ENCODE results near the gene MRPL34.
A peak's percentile ranks its signal among the peaks of the same experiment; 100 is the strongest.
"Not testable (repeated sequence)": the region's sequence is repeated elsewhere in the genome, so short reads cannot be mapped to it uniquely, and the experiment has no call there.

The MRPL34 gene

DNA sequence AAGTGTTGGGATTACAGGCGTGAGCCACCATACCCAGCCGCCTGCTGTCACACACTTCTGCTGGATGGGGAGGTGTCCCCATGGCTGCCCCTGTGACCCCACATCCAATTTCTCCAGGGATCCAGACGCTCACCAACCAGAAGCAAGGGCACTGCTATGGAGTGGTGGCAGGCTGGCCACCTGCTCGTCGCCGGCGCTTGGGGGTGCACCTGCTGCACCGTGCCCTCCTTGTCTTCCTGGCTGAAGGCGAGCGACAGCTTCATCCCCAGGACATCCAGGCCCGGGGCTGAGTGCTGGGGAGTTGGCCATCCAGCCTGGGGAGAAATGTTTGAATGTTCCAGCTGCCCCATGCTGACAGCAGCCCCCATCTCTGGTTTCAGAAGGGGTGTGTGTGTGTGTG is 19.4 kb upstream of the MRPL34 start:
- no peak for DNase-seq

GRCh38 chr19:17286752-17287151 is 18.9 kb upstream of the MRPL34 start:
- no peak for DNase-seq

DNA sequence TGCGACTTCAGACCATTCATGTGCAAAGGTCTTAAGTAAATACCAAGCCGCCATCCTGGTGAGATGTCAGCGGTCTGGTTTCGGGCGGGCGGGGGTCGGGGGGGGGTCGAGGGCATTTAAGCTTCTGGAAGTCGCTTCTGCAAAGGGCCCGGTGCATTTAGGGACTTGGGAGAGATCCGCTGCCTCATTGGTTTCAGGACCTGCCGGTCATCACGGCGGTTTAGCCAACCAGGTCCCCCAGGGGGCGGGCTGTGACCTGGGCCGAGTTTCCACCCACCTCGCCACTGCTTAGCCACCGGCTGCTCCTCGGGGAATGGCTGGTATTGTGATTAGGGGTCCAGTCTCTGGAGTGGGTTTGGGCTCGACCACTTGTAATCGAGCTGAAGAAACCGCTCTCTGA is 16.2 kb upstream of the MRPL34 start:
- peak; percentile 82 for DNase-seq

DNA sequence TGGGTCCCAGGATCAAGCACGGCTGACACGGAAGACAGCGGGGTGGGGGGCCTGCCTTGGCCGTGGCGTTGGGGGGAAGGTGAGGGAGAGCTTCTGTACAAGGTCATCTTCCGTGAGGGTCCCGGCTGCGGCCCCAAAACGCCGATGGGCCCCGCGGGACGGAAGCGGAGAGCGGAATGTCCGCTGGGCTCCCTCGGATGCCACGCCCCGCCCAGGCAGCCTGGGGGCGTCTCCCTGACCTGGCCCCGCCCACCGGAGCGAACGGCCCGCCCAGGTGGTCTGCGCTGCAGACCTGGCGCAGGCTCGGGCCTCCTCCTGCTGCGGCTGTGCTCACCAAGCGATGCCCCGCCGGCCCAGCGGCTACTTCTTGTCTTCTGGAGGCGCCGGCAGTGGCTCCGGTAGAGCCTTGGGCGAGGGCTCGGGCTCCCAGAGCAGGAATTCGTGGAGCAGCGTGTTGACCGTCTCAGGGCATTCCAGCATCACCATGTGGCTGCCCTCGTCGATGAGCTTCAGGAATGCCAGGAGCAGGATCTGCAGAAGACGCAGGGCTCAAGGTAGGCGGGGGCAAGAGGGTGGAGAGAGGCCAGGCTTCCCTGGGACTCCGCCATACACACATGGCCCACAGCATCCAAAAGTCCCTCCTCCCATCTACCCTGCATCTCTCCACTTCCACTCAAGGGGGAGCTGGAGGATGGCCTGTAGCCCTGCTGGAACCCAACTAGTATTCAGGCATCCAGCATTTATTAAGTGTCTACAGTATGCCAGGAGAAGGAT is 13.2 kb upstream of the MRPL34 start:
- DNase-seq, result peak; percentile 87

DNA sequence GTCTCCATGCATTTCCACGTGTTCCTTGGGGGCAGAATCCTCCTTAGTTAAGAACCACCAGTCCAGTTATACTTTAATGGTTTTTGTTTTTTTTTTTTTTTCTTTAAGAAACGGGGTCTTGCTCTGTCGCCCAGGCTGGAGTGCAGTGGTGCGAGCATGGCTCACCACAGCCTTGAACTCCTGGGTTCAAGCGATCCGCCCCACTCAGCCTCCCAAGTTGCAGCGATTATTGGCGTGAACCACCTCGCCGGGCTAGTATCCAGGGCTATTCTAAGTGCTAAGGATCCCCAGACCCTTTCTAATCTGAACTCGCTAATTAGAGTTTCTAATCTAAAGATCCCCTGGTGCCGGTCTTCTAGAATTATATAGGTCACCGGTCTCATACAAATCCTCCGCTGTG is 12.1 kb upstream of the MRPL34 start:
- DNase-seq, result no peak

DNA sequence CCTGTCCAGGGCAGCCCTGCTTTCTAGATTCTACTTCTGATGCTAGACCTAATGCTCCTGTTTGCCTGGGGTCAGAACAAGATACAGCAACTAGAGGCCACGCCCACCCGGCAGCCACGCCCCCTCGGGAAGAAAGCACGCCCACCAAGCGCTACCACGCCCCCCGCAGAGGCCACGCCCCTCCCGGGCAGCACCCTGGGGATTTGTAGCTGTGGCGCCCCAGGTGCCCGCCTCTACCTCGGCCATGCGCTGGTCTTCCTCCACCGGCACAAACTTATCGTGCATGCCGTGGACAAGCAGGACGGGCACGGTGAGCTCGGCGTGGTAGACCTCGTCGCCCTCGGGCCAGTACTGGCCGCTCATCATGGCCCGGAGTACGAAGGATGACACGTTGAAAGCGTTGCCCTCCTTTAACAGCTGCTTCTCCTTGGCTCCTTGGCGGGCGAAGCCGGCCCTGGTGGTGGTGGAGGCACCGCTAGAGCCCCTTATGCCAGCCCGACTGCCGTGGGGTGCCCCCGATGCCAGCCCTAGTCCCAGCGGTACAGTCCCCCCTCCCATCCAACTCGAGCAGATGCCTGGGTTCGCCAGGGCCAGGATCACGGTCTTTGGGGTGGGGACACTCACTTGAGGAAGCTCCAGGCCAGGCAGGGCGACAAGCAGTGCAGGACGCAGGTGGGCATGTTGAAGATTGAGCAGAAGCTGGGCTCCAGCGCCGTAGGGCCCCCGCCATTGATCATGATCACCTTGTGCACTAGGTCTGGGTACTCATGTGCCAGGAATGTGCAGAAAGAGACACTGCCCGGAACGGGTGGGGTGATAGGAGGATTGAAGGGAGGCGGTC is 11.4 kb upstream of the MRPL34 start:
- DNase-seq, result peak; percentile 83

GRCh38 chr19:17295551-17295950 is 10.1 kb upstream of the MRPL34 start:
- DNase-seq, result not testable (repeated sequence)

- no peak for DNase-seq
These were observed 9.4 kb upstream of the MRPL34 start for GRCh38 chr19:17296273-17296672.

- DNase-seq, result no peak
These were observed 8.7 kb upstream of the MRPL34 start for GRCh38 chr19:17296976-17297375.

DNA sequence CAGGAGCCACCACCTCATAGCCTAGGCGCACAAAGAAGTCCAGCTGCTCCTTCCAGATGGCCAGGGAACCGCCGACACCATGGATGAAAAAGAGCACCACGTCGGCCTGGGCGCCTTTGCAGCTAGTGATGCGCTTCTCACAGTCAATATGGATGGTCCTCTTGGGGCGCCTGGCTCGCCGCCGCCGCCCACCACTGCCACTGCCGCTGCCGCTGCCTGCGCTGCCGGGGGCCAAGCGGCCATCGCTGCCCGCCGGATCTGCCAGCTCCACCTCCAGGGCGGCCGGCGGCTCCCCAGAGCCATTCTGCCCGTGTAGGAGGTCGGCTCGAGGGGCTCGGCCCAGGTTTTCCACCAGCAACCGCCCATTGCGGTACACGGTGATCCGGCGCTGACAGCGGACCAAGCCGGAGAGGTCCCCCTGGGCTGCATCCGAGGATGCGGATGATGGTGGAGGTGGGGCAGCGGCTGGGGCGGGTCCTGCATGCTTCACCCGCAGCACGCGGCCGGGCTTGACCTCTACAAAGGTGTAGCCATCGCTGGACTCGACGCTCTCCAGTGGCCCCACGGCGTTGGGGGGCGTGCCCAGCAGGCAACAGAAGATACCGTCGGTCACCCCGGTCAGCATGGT is 4.6 kb upstream of the MRPL34 start:
- no peak for DNase-seq

DNA sequence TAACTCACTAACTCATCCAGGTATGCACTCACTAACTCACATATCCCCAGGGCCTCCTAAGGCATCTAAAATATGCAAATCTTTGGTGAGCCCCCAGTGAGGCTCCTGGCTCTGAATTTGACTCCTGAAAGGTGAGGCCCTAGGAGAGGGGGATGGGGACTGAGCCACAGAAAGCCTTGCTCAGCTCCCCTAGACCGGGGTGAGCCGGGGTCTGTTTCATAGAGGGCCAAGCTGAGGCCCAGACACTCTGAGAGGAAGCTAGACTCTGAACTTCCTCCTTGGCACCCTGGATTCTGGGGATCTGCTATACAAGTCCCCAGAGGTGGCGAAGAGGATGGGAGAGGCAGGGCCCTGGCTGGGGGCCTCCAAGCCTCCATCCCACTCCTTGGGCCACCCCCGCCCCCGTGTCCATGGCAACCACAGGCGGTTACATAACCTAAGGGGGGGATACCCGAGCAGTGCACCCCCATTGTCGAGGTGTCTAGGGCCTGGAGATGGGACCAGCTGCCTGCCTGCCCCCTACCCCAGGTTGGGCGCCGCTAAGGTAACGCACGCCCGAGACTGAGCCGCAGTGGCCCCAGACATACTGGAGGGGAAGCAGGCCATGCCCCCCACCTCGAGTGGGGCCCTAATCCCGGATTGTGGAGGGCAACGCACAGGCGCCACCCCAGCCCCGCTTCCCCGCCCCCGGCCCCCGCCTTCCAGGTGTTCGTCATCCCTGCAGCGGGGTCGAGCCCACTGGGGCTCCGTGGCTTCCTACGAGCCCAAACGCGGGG is 3.1 kb upstream of the MRPL34 start:
- no peak for DNase-seq

- DNase-seq, result peak; percentile 97
These were observed 2.3 kb upstream of the MRPL34 start, which contains the start of gene ABHD8 for GRCh38 chr19:17303167-17303939. TSS of gene ABHD8 (minus strand) at chr19:17303425. CDS start at chr19:17301616, 1,809 bp downstream.

DNA sequence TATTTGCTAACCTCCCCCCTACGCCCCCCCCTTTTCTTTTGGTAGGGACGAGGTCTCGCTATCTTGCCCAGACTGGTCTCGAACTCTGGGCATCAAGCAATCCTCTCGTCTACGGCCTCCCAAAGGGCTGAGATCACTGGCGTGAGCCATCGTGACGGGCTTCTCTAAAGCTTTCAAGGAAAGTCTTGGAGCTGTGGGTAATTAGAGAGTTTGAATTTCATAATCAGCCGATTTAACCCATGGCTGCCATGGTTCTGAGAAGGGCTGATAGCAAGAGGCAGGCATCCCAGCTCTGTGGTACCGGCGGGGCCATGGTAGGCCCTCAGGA is 1.8 kb upstream of the MRPL34 start:
- DNase-seq, result no peak

GRCh38 chr19:17304386-17305215 is 1.1 kb upstream of the MRPL34 start:
- no peak for DNase-seq

GRCh38 chr19:17305216-17305516 is 506 bp upstream of the MRPL34 start:
- no peak for DNase-seq

GRCh38 chr19:17306285-17306714 is 628 bp downstream of the MRPL34 start:
- DNase-seq, result no peak

GRCh38 chr19:17307876-17308377 is 2.3 kb downstream of the MRPL34 start:
- DNase-seq, result no peak

DNA sequence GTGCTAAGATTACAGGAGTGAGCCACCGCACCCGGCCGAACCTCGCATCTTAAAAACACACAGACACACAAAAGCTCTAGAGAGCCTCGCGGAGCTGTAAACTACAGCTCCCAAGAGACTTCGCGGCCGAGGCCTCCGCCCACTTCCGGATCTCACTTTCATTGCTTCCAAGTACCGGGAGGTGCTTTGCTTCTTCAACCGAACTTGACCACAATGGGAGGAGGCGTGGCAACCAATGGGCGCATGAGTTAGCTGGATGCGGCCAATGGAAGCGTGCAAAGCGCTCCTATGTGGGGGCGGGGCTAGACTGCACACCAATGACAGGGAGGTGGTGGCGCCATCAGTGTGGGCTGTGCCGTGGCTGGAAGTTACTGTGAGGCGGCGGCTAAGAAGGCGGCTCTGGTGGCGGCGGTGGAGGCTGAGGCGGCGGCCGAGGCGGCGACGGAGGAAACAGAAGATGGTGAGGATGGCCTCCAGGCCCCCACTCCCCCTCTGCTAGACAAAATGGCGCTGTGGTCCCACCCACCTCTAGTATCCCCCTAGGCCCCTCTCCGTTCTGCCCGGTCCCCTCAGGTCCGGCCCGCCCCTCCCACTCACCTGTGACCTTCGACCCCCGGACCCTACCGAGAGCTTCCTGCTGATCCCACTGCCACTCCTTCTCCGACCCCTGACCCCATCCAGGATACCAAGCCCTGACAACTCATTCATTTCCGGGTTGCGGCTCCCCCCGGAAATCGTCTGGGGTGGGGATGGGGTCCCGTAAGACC is 3.7 kb downstream of the MRPL34 start, which contains the start of gene DDA1:
Gene DDA1 (plus strand): TSS at position 366 of the 767 bp plus-strand sequence. CDS start 92 bp downstream, at position 458.
- peak; percentile 99 for DNase-seq

- peak; percentile 45 for DNase-seq
These were observed 4.3 kb downstream of the MRPL34 start for GRCh38 chr19:17309965-17310461.
